B cell (primary cell): ENCODE results near the gene ACADS. TPM values are rescaled to one million over a fixed set of nuclear protein-coding genes. Genes with fewer than 3 reads are reported as not detected.

Experiments
- ATAC-seq: fragments of 200-7000 bp; cut with Tn5 transposase; one replicate; pipeline ENCODE4 v1.10.0; 2021; ENCODE audit warnings: low read depth, mild to moderate bottlenecking, moderate number of reproducible peaks, moderate library complexity
- CTCF ChIA-PET: fragments of 350-600 bp; sonication (Branson Sonifier 250); formaldehyde crosslinking; loops from one replicate; lab custom pipeline; 2021; ENCODE audit warnings: antibody characterized with exemption, inconsistent platforms; lab: Charles Lee
- POLR2A ChIA-PET: fragments of 350-600 bp; sonication (Branson Sonifier 250); formaldehyde crosslinking; loops from one replicate; lab custom pipeline; 2021; ENCODE audit warnings: antibody characterized with exemption; lab: Charles Lee
- DNase-seq: peaks from one replicate; pipeline ENCODE4 v3.0.0; 2013
- H2AFZ ChIP-seq: 2 replicates; pipeline ENCODE4 v1.6.1; 2012; ENCODE audit warnings: mild to moderate bottlenecking, low read depth, low read length; ENCODE audit not compliant: insufficient read depth, poor library complexity, severe bottlenecking
- H3K27ac ChIP-seq, 2 donors: 1 replicate in 1 of 2; 2 replicates in 1 of 2; pipeline ENCODE4 v1.5.1; 2012 to 2013; ENCODE audit warnings: low read length in 2 of 2, mild to moderate bottlenecking in 2 of 2, moderate library complexity in 1 of 2
- H3K27me3 ChIP-seq, 4 experiments: fragments of 200-600 bp in 1 of 4; sonication (generic) in 1 of 4; replicated peaks in 1 of 4; 1 replicate in 2 of 4; 2 replicates in 2 of 4; pipeline versions ENCODE4 v1.6.1 to v1.7.0; 2013 to 2016; ENCODE audit warnings: low read length in 3 of 4, mild to moderate bottlenecking in 2 of 4, mixed read lengths in 1 of 4, moderate library complexity in 1 of 4; ENCODE audit not compliant: insufficient read depth in 4 of 4, control insufficient read depth in 3 of 4; ENCODE audit errors: control extremely low read depth in 1 of 4
- H3K36me3 ChIP-seq, 2 experiments: replicated peaks in 1 of 2; 1 replicate in 1 of 2; 2 replicates in 1 of 2; pipeline versions ENCODE4 v1.6.1 to v1.7.1; 2013; ENCODE audit warnings: low read length in 1 of 2; ENCODE audit not compliant: insufficient read depth in 2 of 2, control insufficient read depth in 1 of 2; ENCODE audit errors: control extremely low read depth in 1 of 2, extremely low read depth in 1 of 2
- H3K4me1 ChIP-seq, 2 donors: fragments of 200-600 bp in 1 of 2; sonication (generic) in 1 of 2; 1 replicate in 1 of 2; 2 replicates in 1 of 2; pipeline versions ENCODE4 v1.5.1 to v1.6.1; 2013 to 2017; ENCODE audit warnings: low read length in 2 of 2; ENCODE audit not compliant: control insufficient read depth in 2 of 2, insufficient read depth in 2 of 2
- H3K4me2 ChIP-seq: replicated peaks from 2 replicates; pipeline ENCODE3; 2012; ENCODE audit warnings: mild to moderate bottlenecking, low read depth, low read length; ENCODE audit not compliant: poor library complexity, severe bottlenecking
- H3K4me3 ChIP-seq, 5 experiments: fragments of 200-600 bp in 1 of 5; sonication (generic) in 1 of 5; 1 replicate in 3 of 5; 2 replicates in 2 of 5; pipeline versions ENCODE4 v1.5.1 to v1.7.0; 2011 to 2016; ENCODE audit warnings: low read length in 4 of 5, mild to moderate bottlenecking in 4 of 5, low read depth in 2 of 5, control low read depth in 1 of 5, moderate library complexity in 1 of 5; ENCODE audit not compliant: insufficient read depth in 1 of 5; ENCODE audit errors: control extremely low read depth in 1 of 5, extremely low read depth in 1 of 5
- H3K79me2 ChIP-seq: fragments of 200-600 bp; sonication (generic); one replicate; pipeline ENCODE4 v1.6.0; 2016; ENCODE audit warnings: low read length; ENCODE audit not compliant: control insufficient read depth, insufficient read depth
- H3K9ac ChIP-seq: fragments of 200-600 bp; sonication (generic); 2 replicates; pipeline ENCODE4 v1.6.1; 2017; ENCODE audit warnings: mild to moderate bottlenecking, low read length, moderate library complexity
- H3K9me3 ChIP-seq, 3 donors: one replicate each; pipeline versions ENCODE4 v1.6.1 to v1.7.1; 2013; ENCODE audit warnings: low read length in 2 of 3; ENCODE audit not compliant: control insufficient read depth in 2 of 3, insufficient read depth in 1 of 3; ENCODE audit errors: control extremely low read depth in 1 of 3
- H4K20me1 ChIP-seq: 2 replicates; pipeline ENCODE4 v1.6.0; 2012; ENCODE audit warnings: mild to moderate bottlenecking, low read length; ENCODE audit not compliant: insufficient read depth, control insufficient read depth, poor library complexity, severe bottlenecking
- H3K27ac Mint-ChIP-seq: one replicate; pipeline ENCODE4 v1.8.0; 2021; ENCODE audit warnings: mixed read lengths
- H3K27me3 Mint-ChIP-seq: one replicate; pipeline ENCODE4 v1.8.0; 2021; ENCODE audit warnings: mixed read lengths
- H3K4me1 Mint-ChIP-seq: one replicate; pipeline ENCODE4 v1.8.0; 2021; ENCODE audit warnings: mixed read lengths
- H3K4me3 Mint-ChIP-seq: one replicate; pipeline ENCODE4 v1.8.0; 2021; ENCODE audit warnings: mixed read lengths
- H3K9me3 Mint-ChIP-seq: one replicate; pipeline ENCODE4 v1.8.0; 2022; ENCODE audit warnings: mixed read lengths; ENCODE audit not compliant: insufficient read depth
- CTCF ChIP-seq: fragments of 200-600 bp; IDR thresholded peaks from one replicate; pipeline ENCODE4 v1.8.0; 2022; ENCODE audit warnings: antibody characterized with exemption, mild to moderate bottlenecking
- EZH2 ChIP-seq: IDR thresholded peaks from 2 replicates; pipeline ENCODE4 v1.6.1; 2012; ENCODE audit warnings: borderline replicate concordance, low read depth, mild to moderate bottlenecking, moderate library complexity, low read length; ENCODE audit not compliant: insufficient read depth, poor library complexity, severe bottlenecking
- WGBS: methylation state at CpG from one replicate; pipeline ENCODE4 v1.1.5; 2013; ENCODE audit warnings: missing lambda C conversion rate; ENCODE audit not compliant: insufficient coverage; 5-methylcytosine and 5-hydroxymethylcytosine counted together
- intact Hi-C: fragments of 100-400 bp; cut with micrococcal nuclease; formaldehyde crosslinking; loops from one replicate; pipeline ENCODE4 v1.10.0; 2022
- polyA plus RNA-seq: library from polyadenylated mRNA; depleted of rRNA; stranded (reverse); fragments of >200 nt; gene quantifications from 2 replicates; pipeline ENCODE4 v1.2.3, GENCODE V29; 2012
- total RNA-seq, 2 donors: library from RNA; stranded (reverse); fragments of 120-200 nt in 1 of 2; gene quantifications; 1 replicate in 1 of 2; 2 replicates in 1 of 2; pipeline versions ENCODE4 v1.2.3 to v1.2.4, GENCODE V29; 2013 to 2022

The ACADS gene
- total and polyA plus RNA-seq, 2 donors (not counting 1 experiment from before 2014, with no cell fraction given) = 6.8 to 10.0 TPM

DNA sequence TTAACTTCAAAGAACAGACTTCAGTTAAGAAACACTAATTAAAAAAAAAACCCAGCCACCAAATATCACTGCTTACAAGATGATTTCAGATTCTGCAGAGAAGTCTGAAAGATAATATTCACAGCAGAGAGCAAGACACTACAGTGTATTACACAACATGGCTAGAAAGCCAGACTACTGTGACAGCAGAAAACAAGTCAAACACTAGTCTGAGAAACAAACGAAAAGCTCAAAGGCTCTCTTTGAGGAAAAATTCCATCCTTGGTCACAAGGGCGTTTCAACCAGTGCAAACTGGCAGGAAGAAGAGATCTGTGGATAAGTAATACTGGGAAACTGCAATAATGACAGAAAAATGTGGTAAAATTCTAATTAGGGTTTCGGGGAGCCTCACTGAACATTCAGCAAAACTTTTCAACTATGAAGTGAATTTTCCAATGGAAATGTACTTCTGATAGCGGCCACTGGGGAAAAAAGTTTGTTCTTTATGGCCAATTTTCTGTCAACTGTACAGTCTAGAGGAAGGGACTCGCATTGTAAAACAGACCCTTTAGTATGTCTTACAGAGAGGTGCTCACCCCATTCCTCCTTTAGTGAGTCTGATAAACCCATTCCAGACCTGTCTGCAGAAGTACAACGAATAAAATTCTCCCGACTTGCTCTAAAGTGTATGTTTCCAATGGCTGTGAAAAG lies 50.4 kb downstream of the ACADS start:
- peaks cover 13 to 55% of the 10 kb centered on the region in 2 experiments for H3K36me3 ChIP-seq
- no peak overlapping the region for H3K4me3 Mint-ChIP-seq
- H3K4me3 ChIP-seq = no peak overlapping the region
- H3K4me1 Mint-ChIP-seq = no peaks in the 10 kb centered on the region
- CTCF ChIA-PET = no interaction called here
- no peaks in the 10 kb centered on the region for H3K27me3 Mint-ChIP-seq
- TF ChIP-seq EZH2 (no peak), CTCF (no peak)
- intact Hi-C loops = no loop called here
- H3K27ac Mint-ChIP-seq = no peak overlapping the region
- H3K4me1 ChIP-seq = no peaks in the 10 kb centered on the region
- no peaks in the 10 kb centered on the region for H3K9me3 Mint-ChIP-seq
- peaks cover 15% of the 10 kb centered on the region for H4K20me1 ChIP-seq
- no peak for ATAC-seq
- H3K27ac ChIP-seq = no peak overlapping the region
- no peaks in the 10 kb centered on the region for H3K27me3 ChIP-seq
- DNase-seq = no peak
- WGBS = 83% methylated on average over 3 of the region's 7 CpGs
- POLR2A ChIA-PET = no interaction called here
- no peak overlapping the region for H3K4me2 ChIP-seq
- H3K79me2 ChIP-seq = peaks cover 7% of the 10 kb centered on the region
- no peaks in the 10 kb centered on the region for H3K9me3 ChIP-seq
- H3K9ac ChIP-seq = no peak overlapping the region
- no peak overlapping the region for H2AFZ ChIP-seq

- intact Hi-C loops = loop anchor here (10.0 kb wide), 1 partner anchor 192 kb away; the partner anchor contains the start of gene HNF1A
- no peak overlapping the region for H3K4me3 Mint-ChIP-seq
- Histone ChIP-seq H3K4me1 (no peaks in the 10 kb centered on the region), H3K4me2 (no peak overlapping the region), H2AFZ (no peak overlapping the region), H3K27ac (no peak overlapping the region), H3K4me3 (no peak overlapping the region), H3K79me2 (peaks cover 12% of the 10 kb centered on the region), H3K9me3 (no peaks in the 10 kb centered on the region), H3K36me3 (peaks cover 3 to 41% of the 10 kb centered on the region in 2 experiments), H4K20me1 (no peaks in the 10 kb centered on the region), H3K27me3 (no peaks in the 10 kb centered on the region), H3K9ac (no peak overlapping the region)
- H3K27ac Mint-ChIP-seq = no peak overlapping the region
- DNase-seq (no peak), ATAC-seq (no peak)
- no peak for TF ChIP-seq CTCF
- TF ChIP-seq EZH2 = no peak
- ChIA-PET CTCF (interaction anchor here (1.1 kb wide), 1 partner anchor 189 kb away, joined by 3 read pairs; no protein-coding TSS in a partner anchor), POLR2A (no interaction called here)
- H3K27me3 Mint-ChIP-seq = no peaks in the 10 kb centered on the region
- WGBS = 100% methylated on average over 1 of the region's 6 CpGs
- H3K9me3 Mint-ChIP-seq = no peaks in the 10 kb centered on the region
- no peaks in the 10 kb centered on the region for H3K4me1 Mint-ChIP-seq
Measured at GRCh38 chr12:120783197-120783596, 57.6 kb downstream of the ACADS start.
